GM10266 (cell line): ENCODE measurements around the gene ZNF202.
A peak's percentile ranks its signal among the peaks of the same experiment; 100 is the strongest.
"Not testable (repeated sequence)": the region's sequence is repeated elsewhere in the genome, so short reads cannot be mapped to it uniquely, and the experiment has no call there.

Source experiments
- DNase-seq: peaks from one replicate; pipeline ENCODE4 v3.0.0; 2012; ENCODE audit errors: extremely low spot score
- TF ChIP-seq, protein P1 (sequence below): IDR thresholded peaks from 2 replicates; pipeline ENCODE4 v1.5.1; 2012; ENCODE audit warnings: mild to moderate bottlenecking, low read depth; ENCODE audit not compliant: control insufficient read depth, insufficient read depth; ENCODE audit errors: missing control alignments

ZNF202 gene

GRCh38 chr11:123719452-123719851 is 22.0 kb downstream of the ZNF202 start:
- TF ChIP-seq, protein P1, sequence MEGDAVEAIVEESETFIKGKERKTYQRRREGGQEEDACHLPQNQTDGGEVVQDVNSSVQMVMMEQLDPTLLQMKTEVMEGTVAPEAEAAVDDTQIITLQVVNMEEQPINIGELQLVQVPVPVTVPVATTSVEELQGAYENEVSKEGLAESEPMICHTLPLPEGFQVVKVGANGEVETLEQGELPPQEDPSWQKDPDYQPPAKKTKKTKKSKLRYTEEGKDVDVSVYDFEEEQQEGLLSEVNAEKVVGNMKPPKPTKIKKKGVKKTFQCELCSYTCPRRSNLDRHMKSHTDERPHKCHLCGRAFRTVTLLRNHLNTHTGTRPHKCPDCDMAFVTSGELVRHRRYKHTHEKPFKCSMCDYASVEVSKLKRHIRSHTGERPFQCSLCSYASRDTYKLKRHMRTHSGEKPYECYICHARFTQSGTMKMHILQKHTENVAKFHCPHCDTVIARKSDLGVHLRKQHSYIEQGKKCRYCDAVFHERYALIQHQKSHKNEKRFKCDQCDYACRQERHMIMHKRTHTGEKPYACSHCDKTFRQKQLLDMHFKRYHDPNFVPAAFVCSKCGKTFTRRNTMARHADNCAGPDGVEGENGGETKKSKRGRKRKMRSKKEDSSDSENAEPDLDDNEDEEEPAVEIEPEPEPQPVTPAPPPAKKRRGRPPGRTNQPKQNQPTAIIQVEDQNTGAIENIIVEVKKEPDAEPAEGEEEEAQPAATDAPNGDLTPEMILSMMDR, result no peak
- DNase-seq, result no peak

DNA sequence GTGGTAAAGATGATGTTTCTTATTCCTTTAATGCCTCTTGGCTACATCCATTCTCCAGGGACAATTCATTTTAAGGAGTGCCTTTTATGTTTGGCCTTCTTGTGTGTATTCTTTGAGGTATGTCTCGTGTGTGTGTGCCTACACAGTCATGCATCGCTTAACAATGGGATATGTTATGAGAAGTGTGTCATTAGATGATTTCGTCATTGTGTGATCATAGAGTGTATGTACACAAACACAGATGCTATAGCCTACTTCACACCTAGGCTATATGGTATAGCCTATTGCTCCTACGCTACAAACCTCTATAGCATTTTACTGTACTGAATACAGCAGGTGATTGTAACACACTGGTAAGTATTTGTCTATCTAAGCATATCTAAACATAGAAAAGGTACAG is 23.0 kb downstream of the ZNF202 start:
- TF ChIP-seq, protein P1, result no peak
- DNase-seq, result no peak

DNA sequence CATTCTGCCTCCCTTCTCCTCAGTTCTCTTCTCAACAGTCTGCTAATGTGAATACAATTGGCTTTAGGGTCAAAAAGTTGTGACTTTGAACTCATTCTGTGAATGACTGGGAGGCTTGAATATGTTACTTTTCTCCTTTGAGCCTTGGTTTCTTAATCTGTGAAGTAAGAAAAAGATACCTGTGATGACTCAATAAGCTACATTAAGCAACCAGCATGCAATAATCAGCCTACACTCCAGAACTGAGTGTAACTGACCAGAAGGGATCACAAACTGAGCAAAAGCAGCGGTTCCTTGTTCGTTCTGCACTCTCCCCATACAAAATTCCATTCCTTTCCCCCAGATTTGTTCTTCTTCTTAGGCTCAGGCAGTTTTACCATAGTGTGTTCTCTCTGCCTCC is 23.4 kb downstream of the ZNF202 start:
- TF ChIP-seq, protein P1, result no peak
- no peak for DNase-seq

- DNase-seq, result not testable (repeated sequence)
These were observed 28.8 kb downstream of the ZNF202 start for GRCh38 chr11:123712627-123713026.

- DNase-seq, result peak; percentile 59
- TF ChIP-seq, protein P1, result peak; percentile 76
These were observed 33.8 kb downstream of the ZNF202 start for GRCh38 chr11:123707606-123708205.

DNA sequence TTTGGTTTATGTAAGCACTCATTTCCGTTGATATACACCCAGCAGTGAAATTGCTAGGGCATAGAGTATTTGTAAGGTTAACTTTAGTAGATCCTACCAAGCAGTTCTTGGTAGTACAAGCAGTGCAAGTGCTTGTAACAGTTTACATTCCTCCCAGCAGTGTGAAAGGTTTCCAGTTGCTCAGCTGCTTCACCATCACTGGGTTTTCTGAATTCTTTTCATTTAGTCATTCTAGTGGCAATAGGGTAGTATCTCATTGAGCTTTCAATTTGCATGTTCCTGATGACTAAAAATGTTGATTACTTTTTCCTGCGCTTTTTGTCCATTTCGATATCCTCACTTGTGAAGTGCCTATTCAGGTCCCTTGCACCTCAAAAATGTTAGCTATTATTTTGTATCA is 34.3 kb downstream of the ZNF202 start:
- TF ChIP-seq, protein P1, result no peak
- DNase-seq, result no peak

DNA sequence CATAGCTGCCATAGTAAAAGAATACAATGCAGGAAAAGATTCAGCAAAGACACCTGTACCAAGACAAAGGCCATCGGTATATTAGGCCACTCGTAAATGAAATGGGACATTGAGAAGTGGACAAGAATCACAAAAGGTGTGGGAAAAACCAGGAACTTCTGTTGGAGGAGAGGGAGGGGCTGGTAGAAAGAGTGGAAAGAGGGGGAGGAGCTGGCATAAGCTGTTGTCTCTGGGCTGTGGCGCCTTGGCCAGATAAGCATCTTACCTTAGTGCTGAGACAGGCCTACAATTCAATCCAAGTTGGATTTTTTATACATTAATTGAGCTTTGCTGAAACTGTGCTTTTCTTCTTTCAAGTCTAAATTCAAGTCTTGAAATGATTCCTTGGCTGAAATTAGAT is 37.1 kb downstream of the ZNF202 start:
- TF ChIP-seq, protein P1, result no peak
- no peak for DNase-seq

DNA sequence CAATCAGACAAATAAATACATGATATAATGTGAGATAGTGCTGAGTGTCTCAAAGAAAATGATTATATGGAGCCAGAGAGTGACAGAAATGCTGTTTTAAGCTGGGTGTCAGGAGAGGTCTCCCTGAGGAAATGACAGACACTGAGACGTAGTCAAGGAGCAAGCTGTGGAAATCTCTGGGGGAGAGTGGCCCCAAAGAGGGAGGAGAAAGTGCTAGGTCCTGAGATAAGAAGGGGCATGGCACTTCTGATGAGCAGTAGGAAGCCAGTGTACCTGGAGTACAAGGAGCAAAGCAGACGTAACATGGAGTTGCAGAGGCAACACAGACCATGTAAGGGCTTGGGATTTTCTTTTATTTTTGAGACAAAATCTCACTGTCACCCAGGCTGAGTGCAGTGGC is 38.8 kb downstream of the ZNF202 start:
- no peak for DNase-seq
- TF ChIP-seq, protein P1, result no peak
